ENCODE data around the gene SLC2A4RG.

SLC2A4RG gene

DNA sequence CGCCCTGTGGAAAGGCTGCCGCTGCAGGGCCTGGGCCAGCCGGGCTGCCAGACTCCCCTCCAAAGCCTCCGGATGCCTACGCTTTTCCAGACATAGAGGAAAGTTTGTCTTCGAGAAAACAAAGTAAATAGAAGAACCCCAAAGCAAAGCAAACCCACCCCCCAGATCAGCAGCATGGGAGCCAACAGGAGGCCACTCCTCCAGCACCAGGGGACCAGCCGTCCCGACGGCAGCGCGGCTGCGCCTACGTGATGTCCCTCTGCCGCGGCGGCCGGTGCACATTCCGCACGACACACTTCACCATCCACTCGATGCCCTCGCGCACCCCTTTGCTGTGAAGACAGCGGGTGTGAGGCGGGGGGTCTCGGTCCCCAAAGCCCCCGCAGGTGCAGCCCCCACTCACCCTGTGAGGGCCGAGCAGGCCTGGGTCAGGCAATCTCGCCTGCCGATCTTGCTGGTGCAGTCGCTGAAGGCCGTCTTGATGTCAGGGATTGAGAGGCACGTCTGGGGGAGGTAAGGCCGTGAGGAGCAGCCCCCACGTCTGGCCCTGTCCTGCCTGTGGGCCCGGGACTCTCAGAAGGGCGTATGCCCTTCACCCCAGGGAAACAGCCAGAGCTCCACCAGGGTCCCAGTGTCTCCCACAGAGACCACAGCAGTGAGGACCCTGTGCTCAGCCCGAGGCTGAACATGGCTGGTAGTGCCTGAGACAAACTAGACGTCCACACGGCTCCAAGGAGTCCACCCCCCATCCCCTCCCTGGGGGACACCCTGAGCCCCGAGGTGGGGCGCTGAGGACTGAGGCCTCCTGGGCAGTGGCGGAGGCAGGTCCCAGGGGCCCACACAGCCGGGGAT lies 39.2 kb upstream of the SLC2A4RG start:
- no peak for FAIRE-seq

DNA sequence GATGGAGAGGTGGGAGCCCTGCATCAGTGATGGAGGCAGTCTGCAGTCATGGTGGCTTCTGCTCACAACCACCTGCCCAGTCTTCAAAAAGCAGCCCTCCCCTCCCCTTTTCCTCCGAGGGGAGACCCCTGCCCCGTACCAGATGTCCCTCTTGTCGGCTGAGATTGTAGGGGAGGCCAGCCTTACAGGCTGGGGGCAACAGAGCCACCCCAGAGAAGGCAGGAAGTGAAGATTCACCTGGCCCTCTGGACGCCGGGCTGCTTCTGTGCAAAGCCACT lies 38.6 kb upstream of the SLC2A4RG start:
- no peak for FAIRE-seq

DNA sequence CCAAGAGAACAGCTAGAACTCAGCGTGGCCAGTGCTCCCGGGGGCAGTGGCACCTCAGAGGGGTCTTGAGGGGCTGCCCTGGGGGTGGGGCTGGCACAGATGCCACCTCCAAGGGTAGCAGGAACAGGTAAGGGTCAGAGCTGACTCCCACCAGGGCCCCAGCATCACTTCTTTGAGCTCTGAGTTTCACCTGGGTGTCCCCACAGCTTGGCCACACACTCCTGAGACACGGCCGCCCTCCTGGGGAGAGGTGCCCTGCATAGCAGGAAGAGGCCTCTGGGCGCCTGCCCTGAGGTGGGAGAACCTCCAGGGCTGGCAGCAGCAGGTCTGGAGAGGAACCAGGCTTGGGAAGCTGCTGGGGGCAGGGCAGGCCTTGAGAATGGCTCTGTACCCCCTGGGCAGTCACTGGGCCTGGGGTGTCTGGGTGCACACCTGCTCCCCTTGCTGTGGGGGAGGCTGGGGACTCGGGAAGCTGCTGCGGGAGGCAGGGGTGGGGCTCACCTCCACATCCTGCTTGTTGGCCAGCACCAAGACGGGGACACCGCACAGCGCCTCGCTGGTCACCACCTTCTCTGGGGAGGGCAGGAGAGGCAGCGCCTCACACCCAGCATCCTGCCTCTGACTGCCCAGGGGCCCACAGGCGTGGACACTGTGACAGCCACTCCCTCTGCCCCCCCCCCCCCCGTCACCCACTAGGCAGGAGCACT lies 38.1 kb upstream of the SLC2A4RG start:
- no peak for FAIRE-seq

- no peak for FAIRE-seq
Observed at GRCh38 chr20:63702036-63702665, 37.4 kb upstream of the SLC2A4RG start.

DNA sequence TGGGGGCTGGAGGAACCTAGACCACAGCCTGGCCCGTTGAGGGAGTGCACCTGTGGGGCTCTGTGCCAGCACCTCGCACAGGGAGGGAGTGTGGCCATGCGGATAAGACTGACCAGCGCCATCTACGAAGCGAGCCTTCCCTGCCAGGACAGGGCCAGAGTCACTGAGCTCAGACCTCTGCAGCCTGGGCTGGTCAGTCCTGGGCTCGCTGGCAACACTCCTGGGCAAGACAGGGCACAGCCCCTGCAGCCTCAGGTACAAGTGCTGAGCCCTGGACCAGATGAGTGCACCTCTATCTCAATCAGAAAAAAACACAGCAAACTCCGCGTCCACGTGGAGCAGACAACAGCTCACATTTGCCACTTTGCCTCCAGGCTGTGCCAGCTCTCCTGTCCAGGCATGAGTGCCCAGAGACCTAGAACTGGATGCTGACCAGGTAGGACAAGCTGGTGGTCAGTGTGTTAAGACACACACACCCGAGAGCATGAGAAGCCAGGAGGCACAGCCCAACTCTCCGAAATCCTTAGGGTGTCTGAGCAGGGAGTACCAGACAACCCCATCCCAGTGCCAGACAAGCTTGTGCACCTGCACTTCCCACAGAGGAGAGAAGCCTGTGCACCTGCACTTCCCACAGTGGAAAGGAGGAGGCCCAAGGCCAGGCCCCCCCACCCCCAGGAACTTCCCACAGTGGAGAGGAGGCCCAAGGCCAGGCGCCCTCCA lies 36.7 kb upstream of the SLC2A4RG start:
- no peak for FAIRE-seq

- no peak for FAIRE-seq
Observed at GRCh38 chr20:63703471-63703975, 36.1 kb upstream of the SLC2A4RG start.

GRCh38 chr20:63703976-63704748 lies 35.4 kb upstream of the SLC2A4RG start:
- no peak for FAIRE-seq

- no peak for FAIRE-seq
Observed at GRCh38 chr20:63704749-63705117, 34.8 kb upstream of the SLC2A4RG start.

- FAIRE-seq, result no peak
Observed at GRCh38 chr20:63705232-63706026, 34.1 kb upstream of the SLC2A4RG start.

GRCh38 chr20:63706027-63706695 lies 33.4 kb upstream of the SLC2A4RG start:
- FAIRE-seq, result no peak

DNA sequence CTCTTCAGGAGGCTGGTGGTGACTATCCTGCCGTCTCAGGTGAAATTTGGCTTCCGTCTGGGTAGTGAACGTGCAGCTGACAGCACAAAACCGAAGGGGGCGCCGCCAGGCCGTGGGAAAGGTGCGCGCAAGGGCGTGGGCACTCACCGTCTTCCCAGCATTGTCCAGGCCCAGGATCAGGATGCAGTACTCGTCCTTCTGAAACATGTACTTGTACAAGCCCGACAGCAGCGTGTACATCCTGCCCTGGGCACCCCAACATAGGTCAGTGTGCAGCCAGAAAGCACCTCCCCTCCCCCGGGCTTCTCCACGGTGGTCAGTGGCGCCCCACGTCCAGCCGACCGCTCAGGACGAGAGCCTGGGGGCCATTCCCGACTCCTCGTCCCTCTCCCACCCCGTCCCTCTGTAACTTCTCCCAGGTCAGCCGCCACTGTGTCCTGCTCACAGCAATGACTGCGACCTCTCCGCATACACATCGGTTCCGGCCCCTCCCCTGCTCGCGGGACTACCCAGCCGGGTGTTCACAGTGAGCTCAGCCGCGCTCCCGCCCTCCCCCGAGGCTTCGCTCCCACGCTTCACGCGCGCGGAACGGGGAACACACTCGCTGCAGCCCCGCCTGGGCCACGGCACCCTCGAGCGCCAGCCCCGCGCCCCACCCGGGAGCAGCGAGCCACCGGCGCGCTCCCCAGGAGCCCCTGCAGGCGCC lies 32.6 kb upstream of the SLC2A4RG start:
- no peak for FAIRE-seq

DNA sequence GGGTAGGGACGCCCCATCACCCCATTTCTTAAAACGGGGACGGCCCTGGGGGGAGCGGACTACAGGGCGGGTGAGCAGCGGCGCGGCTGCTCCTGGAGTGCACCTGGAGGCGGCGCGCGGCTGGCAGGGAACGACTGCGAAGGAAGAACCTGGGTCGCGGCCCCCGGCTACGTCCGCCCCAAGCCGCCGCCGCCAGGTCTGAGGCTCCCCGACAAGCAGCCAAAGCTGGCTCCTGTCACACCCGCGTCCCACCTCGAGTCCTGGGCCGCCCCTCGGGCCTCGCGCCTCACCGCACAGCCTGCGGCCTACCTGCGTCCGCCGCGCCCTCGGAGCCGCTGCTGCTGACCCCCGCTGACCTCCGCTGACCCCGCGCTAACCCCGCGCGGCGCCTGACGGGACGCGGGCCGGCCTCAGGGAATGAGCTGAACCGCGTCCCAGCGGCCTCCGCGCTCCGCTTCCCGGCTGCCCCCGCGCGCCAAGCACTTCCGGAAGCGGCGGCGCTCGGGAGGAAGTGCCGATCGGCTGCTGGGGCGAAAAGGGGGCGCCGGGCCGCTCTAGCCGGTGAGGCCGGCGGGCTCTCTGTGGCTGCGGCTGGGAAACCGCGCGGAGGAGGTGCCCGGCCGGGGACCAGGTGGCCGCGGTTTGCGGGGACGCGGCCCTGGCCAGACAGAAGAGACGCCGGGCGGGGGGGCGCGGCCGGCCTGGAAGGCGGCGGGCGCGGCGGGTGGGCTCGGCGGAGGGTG lies 31.8 kb upstream of the SLC2A4RG start, which contains the start of the genes ARFRP1 and ZGPAT:
TSS of gene ARFRP1 (minus strand) at position 419 of the 743 bp plus-strand sequence. CDS start 885 bp downstream, outside the sequence.
TSS of gene ZGPAT (plus strand) at position 482 of the 743 bp plus-strand sequence. CDS start 542 bp downstream, outside the sequence.
- no peak for FAIRE-seq

DNA sequence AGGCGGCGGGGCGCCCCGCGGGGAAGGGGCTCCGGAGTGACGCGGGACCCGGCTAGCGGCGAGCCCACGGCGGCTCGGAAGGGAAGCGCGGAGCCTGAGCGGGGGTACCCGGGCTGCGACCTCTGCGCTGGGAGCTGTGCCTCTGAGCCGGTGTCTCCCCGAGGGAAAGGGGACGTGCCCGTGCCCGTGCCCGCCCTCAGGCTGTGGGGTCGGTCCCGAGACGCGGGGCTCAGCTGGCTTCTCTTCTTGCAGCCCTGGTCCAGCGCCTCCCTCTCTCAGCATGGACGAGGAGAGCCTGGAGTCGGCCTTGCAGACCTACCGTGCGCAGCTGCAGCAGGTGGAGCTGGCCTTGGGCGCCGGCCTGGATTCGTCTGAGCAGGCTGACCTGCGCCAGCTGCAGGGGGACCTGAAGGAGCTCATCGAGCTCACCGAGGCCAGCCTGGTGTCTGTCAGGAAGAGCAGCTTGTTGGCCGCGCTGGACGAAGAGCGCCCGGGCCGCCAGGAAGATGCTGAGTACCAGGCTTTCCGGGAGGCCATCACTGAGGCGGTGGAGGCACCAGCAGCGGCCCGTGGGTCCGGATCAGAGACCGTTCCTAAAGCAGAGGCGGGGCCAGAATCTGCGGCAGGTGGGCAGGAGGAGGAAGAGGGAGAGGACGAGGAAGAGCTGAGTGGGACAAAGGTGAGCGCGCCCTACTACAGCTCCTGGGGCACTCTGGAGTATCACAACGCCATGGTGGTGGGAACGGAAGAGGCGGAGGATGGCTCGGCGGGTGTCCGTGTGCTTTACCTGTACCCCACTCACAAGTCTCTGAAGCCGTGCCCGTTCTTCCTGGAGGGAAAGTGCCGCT lies 31.1 kb upstream of the SLC2A4RG start:
- no peak for FAIRE-seq

DNA sequence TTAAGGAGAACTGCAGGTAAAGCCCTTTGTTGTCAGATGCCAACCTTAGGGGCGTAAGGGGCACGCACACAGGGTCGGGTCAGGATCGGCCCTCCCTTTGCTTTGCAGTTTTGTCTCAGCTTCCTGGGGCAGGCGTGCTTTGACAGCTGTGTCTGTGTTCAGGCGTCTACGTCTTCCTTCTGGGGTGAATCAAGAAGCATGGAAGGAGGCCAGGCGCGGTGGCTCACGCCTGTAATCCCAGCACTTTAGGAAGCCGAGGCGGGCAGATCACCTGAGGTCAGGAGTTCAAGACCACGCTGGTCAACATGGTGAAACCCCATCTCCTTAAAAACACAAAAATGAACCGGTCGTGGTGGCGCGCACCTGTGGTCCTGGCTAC lies 30.4 kb upstream of the SLC2A4RG start:
- FAIRE-seq, result no peak

DNA sequence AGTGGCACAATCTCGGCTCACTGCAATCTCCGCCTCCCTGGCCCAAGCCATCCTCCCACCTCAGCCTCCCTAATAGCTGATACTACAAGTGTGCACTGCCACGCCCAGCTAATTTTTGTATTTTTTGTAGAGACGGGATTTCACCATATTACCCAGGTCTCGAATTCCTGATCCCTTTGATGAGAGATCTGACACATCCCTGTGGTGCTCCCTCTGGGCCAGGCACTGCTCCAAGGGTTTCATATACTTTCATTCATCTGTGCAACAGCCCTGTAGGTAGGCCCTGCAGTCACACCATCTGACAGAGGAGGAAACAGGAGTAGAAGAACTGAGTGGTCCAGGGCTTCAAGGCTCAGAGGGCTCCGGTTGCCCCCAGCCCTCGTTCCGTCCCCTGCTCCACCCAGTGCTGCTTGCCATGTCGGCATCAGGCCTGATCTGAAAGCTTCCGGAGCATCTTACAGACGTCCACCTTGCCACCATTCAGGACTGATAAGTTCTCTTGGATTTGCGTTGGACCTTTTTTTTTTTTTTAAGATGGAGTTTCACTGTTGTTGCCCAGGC lies 28.4 kb upstream of the SLC2A4RG start:
- FAIRE-seq, result no peak

DNA sequence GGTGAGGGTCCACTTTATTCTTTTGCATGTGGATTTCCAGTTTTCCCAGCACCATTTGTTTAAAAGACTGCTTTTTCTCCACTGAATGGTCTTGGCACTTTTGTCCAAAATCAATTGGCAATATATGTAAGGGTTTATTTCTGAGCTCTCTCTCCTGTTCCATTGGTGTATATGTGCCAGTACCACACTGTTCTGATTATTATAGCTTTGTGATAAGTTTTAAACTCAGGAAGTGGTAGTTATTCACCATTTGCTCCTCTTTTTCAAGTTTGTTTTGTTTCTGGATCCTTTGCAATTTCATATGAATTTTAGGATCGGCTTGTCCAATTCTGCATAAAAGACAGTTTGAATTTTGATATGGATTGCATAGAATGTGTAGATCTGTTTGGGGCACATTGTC lies 27.4 kb upstream of the SLC2A4RG start:
- no peak for FAIRE-seq

- FAIRE-seq, result no peak
Observed at GRCh38 chr20:63714858-63715257, 24.7 kb upstream of the SLC2A4RG start.

- FAIRE-seq, result no peak
Observed at GRCh38 chr20:63718996-63719395, 20.6 kb upstream of the SLC2A4RG start.

Measured in G401.6 (cell line).